BE2C (cell line): ENCODE results near the gene MAP7D3.

Source experiments
- DNase-seq: peaks from one replicate; pipeline ENCODE4 v3.0.0-alpha.2; 2020
- H3K27me3 ChIP-seq: fragments of 250-450 bp; sonication (Bioruptor Pico); 2 replicates; pipeline ENCODE4 v1.5.1; 2020; ENCODE audit warnings: mild to moderate bottlenecking
- H3K36me3 ChIP-seq: fragments of 250-450 bp; sonication (Bioruptor Pico); 2 replicates; pipeline ENCODE4 v1.5.1; 2020; ENCODE audit warnings: mild to moderate bottlenecking
- H3K4me1 ChIP-seq: fragments of 250-450 bp; sonication (Bioruptor Pico); 2 replicates; pipeline ENCODE4 v1.5.1; 2020
- H3K4me3 ChIP-seq: 2 replicates; pipeline ENCODE4 v1.5.1; 2011; ENCODE audit warnings: low read depth, low read length
- H3K9me3 ChIP-seq: fragments of 250-450 bp; sonication (Bioruptor Pico); 2 replicates; pipeline ENCODE4 v1.5.1; 2020
- CTCF ChIP-seq: IDR thresholded peaks from 2 replicates; pipeline ENCODE4 v1.5.1; 2012; ENCODE audit warnings: mild to moderate bottlenecking, low read depth, low read length

The MAP7D3 gene

GRCh38 chrX:136199365-136199764, 51.8 kb downstream of the MAP7D3 start:
- Histone ChIP-seq H3K4me1 (no peaks in the 10 kb centered on the region), H3K36me3 (no peaks in the 10 kb centered on the region)

GRCh38 chrX:136198678-136199243, 52.4 kb downstream of the MAP7D3 start:
- TF ChIP-seq CTCF: no peak
- H3K4me3 ChIP-seq: no peak overlapping the region
- H3K4me1 ChIP-seq: no peaks in the 10 kb centered on the region
- H3K9me3 ChIP-seq: no peaks in the 10 kb centered on the region
- H3K36me3 ChIP-seq: no peaks in the 10 kb centered on the region
- no peak for DNase-seq
- no peaks in the 10 kb centered on the region for H3K27me3 ChIP-seq

More at GRCh38 chrX:136199365-136199764, 51.8 kb downstream of the MAP7D3 start:
- no peak for TF ChIP-seq CTCF
- H3K4me3 ChIP-seq: no peak overlapping the region
- DNase-seq: no peak
- H3K9me3 ChIP-seq: no peaks in the 10 kb centered on the region
- no peaks in the 10 kb centered on the region for H3K27me3 ChIP-seq

DNA sequence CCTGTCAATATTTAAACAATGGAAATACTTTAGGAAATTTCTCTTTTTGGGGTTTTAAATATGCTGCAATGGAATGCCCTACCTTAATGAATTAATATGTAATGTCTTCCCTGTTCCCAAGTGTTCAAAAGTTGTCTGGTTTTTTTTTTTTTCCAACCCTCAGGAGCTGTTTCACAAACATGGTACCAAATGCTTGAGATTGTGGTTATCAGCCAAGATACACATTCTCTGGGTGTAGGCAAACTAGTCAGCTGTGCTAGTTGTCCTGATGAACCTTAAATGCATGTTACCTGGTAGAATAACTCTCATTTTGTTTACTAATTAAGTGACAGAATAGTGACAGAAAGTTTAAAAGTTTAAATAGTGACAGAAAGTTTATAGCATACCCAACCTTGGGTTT, 53.2 kb downstream of the MAP7D3 start:
- Histone ChIP-seq H3K27me3 (no peaks in the 10 kb centered on the region), H3K4me1 (no peaks in the 10 kb centered on the region), H3K36me3 (no peaks in the 10 kb centered on the region), H3K4me3 (no peak overlapping the region), H3K9me3 (no peaks in the 10 kb centered on the region)
- DNase-seq: no peak
- no peak for TF ChIP-seq CTCF

DNA sequence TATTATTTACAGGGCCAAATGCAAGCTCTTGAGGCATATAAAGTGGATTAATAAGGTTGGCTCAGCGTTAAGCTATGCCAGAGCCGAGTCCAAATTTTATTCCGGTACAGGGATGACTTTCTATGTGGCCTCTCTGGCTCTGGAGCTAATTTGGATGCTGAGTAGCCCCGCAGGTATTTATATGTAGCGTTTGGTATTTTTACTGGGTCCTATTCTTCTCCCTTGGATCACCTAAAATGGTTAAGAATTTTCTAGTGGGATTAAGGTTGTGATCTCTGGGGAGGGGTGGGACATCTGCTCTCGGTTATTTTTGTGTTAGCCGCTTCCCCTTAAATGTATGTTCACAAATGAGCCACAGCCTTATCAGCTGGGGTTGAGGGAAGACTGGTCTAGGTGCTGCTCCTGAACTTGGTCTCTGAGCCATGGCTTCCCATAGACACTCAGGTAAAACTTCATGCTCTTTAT, 54.5 kb downstream of the MAP7D3 start:
- no peaks in the 10 kb centered on the region for H3K27me3 ChIP-seq
- no peak for DNase-seq
- no peak for TF ChIP-seq CTCF
- no peak overlapping the region for H3K4me3 ChIP-seq
- no peaks in the 10 kb centered on the region for H3K4me1 ChIP-seq
- H3K36me3 ChIP-seq: no peaks in the 10 kb centered on the region
- no peaks in the 10 kb centered on the region for H3K9me3 ChIP-seq

- H3K4me3 ChIP-seq: no peak overlapping the region
- H3K27me3 ChIP-seq: no peaks in the 10 kb centered on the region
- H3K9me3 ChIP-seq: no peaks in the 10 kb centered on the region
- no peak for DNase-seq
- no peak for TF ChIP-seq CTCF
- no peaks in the 10 kb centered on the region for H3K4me1 ChIP-seq
- no peaks in the 10 kb centered on the region for H3K36me3 ChIP-seq
Measured at GRCh38 chrX:136195247-136195646, 56.0 kb downstream of the MAP7D3 start.

DNA sequence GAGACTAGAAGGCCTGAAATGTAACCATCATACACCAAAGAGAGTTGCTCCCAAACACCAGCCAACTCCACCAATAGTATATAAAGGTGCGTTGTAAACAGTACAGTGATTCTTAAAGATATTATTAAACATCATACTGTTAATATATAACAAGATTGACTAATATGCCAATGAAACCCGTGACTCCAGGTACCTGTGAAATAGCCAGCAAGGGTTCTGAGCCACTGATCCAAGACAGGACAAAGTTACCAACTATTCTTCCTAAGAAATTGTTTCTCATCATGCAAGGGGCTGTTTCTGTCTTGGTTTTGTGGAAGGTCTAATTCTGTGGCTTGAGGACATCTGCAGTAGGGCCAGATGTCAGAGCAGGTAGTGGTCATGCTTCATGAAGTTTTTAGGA, 56.7 kb downstream of the MAP7D3 start:
- no peak for DNase-seq

More for the DNA sequence above, 56.7 kb downstream of the MAP7D3 start:
- Histone ChIP-seq H3K27me3 (no peaks in the 10 kb centered on the region), H3K9me3 (no peaks in the 10 kb centered on the region), H3K36me3 (no peaks in the 10 kb centered on the region), H3K4me3 (no peak overlapping the region), H3K4me1 (no peaks in the 10 kb centered on the region)
- TF ChIP-seq CTCF: no peak
